ENCODE data around the gene ANXA10.
A peak's percentile ranks its signal among the peaks of the same experiment; 100 is the strongest.
"Not testable (repeated sequence)": the region's sequence is repeated elsewhere in the genome, so short reads cannot be mapped to it uniquely, and the experiment has no call there.

ANXA10 gene

DNA sequence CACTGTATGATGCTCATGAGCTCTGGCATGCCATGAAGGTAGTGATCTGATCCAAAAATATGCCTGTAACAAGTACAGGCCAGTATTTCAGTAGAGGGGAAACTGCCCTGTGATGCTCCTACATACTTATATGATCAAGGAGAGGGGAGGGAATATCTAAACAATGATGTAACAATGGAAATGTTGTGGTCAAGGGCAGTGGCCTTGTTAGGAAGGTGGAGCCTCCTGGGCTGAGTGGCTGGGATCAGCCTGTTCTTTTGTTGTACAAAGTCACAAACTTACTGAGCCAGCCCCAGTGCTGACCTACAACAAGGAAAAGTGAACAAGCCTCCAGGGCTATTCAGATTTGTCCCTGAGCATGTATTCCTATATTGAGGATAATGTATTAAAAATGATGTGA is 70.3 kb downstream of the ANXA10 start:
- peak; percentile 11 for DNase-seq (ENCODE audit: low spot score)

DNA sequence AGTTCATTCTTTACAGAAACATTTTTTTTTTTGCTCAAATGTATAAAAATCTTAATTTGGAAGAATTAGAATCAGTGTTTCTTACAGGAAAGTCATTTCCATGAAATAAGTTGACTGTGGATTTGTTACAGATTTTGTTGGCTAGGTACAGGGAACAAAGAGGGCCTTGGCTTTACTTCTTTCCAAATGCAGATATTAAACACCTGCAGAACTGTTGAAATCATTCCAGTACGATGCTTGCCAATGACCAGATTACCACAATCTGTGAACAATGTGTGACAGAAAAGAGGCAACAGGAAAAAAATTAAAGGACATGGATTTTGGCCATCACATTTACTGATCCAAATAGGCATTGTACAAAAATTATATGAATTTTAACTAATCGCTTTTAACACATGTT is 70.8 kb downstream of the ANXA10 start:
- DNase-seq (ENCODE audit: low spot score): no peak

DNA sequence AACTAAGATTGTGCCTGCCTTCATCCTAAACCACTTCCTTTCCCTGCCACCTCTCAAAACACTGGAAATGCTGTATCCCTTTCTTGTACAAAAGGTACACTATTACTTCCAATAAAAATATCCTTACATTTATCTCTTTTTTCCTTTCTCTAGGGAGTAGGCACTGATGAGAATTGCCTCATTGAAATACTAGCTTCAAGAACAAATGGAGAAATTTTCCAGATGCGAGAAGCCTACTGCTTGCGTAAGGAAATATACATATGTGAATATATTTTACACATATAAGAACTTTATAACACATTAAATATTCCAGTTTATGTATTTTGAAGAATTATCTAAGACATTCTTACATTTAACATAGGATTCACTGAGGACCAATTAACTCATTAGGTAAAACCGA is 71.7 kb downstream of the ANXA10 start:
- DNase-seq (ENCODE audit: low spot score): no peak

DNA sequence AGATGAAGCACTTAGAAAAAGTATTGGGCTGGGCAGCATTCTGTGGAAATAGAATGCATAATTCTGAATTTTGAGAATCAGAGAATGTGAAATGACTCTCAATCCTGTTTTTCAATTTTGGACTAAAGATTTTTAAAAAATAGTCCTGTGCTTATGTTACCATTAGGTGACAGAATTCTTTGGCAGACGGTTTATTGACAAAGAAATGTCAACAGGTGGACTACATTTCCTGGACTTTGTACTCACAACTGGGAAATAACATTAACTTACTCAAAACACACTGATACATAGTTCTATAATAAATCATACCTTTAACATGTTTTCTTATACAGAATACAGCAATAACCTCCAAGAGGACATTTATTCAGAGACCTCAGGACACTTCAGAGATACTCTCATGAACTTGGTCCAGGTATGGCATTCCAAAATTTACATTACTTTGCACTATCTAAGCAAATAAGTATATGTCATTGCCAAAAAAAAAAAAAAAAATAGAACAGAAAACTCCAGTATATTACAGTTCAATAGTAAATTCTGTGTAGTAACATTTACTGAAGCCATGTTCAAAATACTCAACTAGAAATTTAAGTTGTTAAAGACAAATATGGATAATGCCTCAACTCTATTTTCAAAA is 72.7 kb downstream of the ANXA10 start:
- DNase-seq (ENCODE audit: low spot score): no peak

DNA sequence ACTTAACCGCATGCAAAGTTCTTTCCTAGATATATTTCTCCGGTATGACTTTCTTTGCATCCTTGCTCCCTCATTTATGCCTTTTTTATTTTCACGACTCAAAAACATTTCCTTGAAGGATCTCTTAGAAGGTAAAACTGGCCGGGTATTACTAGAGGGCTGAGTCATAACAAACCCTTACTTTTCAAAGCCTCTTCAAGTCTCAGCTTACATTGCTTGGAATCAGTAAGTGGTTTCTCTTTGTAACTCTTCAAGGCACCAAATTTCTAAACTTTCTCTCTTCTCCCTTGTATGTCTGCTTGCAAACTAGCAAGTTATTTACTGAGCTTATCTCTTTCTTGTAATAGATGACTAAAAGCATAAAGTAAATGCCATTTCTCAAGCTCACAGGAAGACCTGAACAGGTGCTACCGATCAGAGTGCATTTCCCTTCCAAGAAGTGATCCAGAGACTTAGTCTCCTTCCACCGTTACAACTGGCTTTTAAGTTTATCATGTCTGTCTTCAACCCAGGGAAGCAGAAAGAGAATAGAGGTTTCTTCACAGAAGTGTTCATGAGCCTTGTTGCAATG is 75.5 kb downstream of the ANXA10 start:
- no peak for DNase-seq (ENCODE audit: low spot score)

DNA sequence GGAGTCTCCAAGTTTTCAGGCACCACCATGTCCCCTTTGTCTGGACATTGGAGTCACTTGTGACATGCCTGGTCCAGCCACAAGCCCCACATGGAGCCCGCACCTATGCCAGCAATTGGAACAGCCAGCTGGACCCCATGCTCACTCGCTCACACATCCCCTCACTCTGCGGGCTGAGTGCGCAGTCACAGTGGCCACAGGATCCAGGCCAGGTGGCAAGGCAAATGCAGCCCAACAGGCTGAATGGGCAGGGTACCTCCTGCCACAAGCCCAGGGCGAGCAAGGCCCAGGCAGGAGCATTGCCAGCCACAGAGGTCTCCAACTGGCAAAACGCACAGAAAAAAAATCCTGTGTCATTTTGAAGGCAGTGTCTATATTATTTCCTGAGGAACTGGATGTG is 82.0 kb downstream of the ANXA10 start:
- DNase-seq (ENCODE audit: low spot score): no peak

DNA sequence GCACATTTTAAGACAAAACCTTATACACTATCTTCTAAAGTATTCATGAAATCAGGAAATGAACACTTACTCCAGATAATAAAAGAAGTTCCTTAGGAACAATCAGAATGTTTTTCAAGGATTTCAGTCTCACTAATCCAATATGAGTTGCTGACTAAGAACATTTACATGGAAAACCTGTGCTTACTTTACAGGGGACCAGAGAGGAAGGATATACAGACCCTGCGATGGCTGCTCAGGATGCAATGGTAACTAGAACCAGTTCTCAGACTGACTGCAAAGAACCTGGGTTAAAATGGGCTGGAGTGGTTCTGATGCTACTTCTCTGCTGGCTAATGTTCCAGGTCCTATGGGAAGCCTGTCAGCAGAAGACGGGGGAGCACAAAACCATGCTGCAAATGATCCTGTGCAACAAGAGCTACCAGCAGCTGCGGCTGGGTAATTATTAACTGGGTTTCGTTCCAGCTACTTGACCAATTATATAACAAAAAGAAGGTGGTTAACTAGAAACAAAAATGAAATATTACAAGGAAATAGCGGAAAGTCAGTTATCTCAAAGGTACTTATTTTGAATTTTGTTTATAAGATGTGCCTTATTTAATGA is 85.3 kb downstream of the ANXA10 start:
- no peak for DNase-seq (ENCODE audit: low spot score)

DNA sequence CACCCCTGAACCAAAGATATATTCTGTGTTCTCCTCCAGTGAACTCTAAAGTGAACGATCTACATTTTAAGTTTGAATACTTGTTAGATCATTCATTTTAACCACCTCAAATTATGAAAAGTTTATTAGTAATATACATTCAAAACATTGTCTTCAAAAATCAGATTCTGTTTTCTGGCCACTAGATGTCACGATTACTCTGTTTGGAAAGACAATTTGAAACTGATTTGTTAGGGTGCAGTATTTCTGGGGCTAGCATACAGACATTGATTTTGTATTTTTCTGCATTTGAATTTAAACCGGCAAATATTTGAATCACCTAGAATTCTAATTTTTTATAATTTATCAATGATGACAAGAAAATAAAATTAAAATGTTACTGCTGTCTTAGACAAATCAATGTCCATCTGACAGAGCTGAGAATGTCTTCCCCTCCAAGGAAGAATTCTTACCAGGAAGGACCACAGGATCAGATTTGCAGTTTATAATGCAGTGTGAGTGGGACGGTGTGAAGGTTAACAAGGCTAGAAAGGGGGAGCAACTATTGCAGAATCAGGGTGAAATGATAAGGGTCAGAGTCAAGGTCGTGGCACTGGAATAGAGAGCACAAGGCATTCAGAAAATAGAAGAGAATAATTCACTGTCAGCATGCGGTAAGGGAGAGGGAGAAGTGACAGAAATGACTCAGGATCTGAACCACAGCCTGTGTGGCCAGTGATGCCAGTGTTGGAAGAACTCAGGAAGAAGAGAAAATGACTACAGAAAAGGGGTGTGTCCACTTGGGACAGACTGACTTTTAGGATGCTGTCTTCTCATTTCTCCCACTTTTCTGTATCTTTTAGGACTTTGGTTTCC is 91.6 kb downstream of the ANXA10 start:
- peak; percentile 35 for DNase-seq (ENCODE audit: low spot score)

DNA sequence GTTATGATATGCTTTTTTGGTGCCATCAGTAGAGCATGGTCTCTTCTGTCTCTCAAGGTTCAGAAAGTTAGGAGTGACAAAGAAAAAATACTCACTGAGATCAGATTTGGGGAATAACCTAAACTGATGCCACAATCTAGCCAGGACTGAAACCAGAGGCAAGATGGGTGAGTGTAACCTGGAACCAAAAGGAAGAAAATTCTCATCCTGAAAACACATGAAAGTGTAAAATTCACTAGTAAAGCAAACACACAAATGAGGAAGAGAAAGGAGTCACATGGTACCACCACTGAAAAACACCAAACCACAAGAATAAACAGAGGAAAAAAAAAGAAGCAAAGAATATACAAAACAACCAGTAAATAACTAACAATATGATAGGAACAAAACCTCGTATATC is 96.4 kb downstream of the ANXA10 start:
- DNase-seq (ENCODE audit: low spot score): no peak

DNA sequence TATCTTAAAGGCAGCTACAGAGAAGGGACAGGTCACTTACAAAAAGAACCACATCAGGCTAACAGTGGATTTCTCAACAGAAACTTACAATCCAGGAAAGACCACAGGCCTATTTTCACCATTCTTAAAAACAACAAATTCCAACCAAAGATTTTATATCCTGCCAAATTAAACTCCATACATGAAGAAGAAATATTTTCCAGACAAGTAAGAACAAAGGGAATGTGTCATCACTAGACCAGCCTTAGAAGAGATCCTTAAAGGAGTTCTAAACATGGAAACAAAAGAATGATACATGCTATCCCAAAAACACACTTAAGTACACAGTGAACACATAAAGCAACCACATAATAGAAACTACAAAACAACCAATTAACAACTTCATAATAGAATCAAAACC is 105.6 kb downstream of the ANXA10 start:
- DNase-seq (ENCODE audit: low spot score): no peak

DNA sequence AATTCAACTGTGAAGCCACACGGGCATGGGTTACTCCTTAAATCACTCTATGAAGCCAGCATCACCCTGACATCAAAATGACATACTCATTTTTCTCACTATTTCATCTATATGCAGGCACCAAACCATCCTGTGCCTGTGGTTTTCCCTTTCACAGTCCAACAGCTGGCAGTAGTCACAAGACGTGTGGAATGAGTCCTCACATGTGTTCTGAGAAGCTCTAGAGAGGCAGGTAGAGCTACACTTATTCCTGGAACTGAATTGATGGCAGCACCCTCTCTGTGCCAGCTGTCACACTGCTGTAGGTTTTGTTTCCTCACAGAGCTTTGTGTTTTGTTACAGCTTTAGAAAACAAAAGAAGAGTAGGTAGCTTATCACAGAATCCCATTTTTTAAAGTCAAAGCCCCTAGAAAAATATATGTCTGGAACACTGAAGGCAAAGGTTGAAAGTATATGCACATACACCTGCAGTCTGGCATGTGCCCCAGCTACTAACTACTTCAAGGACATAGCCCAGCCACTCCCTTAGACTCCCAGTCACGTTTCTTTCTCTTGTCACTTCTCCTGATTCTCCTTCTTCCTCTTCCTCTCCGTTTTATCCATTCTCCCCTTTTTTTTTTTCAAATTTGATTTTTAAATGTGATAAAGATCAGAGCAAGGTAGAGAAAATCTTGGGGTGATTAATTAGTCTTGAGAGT is 107.1 kb downstream of the ANXA10 start:
- no peak for DNase-seq (ENCODE audit: low spot score)

DNA sequence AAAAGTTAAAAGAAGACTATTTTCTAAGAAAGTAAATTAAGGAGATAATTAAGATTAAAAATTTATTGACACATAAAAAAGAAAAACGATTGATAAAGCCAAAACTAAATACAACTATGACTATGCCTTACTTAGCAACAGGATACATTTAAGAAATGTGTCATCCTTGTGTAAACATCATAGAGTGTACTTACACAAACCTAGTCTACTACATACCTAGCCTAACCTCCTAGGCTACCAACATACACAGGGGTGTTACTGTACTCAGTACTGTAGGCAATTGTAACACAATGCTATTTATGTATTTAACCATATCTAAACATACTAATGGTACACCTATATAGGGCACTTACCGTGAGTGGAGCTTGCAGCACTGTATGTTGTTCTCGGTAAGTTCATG is 108.3 kb downstream of the ANXA10 start:
- DNase-seq (ENCODE audit: low spot score): no peak

DNA sequence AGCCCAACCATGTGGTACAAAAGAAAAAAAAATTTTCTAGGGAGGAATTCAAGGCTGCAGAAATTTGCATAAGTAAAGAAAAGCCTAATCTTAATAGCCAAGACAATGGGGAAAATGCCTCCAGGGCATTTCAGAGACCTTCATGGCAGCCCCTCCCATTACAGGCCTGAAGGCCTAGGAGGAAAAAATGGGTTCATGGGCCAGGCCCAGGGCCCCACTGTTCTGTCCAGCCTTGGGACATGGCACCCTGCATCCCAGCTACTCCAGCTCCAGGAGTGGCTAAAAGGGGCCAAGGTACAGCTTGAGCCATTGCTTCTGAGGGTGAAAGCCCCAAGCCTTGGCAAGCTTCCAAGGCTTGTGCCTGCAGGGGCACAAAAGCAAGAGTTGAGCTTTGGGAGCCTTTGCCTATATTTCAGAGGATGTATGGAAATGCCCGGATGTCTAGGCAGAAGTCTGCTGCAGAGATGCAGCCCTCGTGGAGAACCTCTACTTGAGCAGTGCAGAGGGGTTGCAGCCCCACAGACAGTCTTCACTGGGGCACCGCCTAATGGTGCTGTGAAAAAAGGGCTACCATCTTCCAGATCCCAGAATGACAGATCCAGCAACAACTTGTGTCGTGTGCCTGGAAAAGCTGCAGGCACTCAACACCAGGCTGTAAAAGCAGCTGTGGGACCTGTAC is 111.0 kb downstream of the ANXA10 start:
- DNase-seq (ENCODE audit: low spot score): no peak

DNA sequence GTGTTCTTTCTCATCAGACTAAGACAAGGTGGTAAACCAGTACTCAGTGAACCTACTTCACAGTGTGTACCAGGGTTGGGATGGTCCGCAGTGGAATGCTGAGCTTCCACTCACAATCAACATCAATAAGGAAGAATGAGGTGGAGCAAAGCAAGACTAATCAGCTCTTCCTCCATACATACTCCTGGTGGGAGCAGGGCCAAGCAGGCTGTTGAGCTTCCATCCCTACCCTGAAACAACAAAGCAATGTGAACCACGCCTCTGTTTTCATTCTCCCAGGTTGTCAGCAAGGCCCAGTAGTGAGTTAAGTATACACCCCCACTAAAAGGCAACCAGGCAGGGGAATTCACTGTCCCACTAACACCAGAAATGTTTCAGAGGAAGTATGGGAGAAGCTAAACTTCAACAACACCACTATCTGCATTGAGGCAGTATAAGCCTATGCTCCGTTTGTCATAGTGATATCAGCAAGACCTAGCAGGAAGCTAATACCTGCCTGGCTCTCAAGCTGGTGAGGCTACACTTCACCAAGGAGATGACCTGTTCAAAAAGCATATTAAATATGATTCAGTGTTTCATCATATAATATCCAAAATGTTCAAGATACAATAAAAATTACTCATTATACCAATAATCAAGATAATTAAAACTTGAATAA is 116.7 kb downstream of the ANXA10 start:
- DNase-seq (ENCODE audit: low spot score): no peak

DNA sequence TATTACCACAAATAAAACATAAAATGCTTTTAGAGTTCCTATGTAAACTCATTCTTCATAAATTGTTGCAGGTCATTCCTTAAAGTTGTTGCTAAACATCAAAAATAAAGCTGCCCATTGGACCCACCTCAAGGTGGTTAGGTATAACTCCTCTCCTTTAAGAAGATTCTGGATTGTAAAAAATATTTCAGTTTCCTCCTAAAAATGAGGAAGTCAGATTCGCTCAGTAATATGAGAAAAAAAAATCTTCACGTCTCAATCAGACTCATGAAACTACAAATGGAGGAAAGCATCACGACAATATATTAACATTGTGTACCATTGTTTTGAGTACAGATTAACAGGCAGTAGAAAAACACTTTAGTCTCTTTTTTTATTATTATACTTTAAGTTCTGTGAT is 120.3 kb downstream of the ANXA10 start:
- no peak for DNase-seq (ENCODE audit: low spot score)

DNA sequence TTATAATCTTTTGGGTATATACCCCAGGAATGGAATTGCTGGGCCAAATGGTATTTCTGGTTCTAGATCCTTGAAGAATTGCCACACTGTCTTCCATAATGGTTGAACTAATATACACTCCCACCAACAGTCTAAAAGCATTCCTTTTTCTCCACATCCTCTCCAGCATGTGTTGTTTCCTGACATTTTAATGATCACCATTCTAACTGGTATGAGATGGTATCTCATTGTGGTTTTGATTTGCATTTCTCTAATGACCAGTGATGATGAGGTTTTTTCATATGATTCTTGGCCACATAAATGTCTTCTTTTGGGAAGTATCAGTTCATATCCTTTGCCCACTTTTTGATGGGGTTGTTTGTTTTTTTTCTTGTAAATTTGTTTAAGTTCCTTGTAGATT is 121.2 kb downstream of the ANXA10 start:
- DNase-seq (ENCODE audit: low spot score): not testable (repeated sequence)

DNA sequence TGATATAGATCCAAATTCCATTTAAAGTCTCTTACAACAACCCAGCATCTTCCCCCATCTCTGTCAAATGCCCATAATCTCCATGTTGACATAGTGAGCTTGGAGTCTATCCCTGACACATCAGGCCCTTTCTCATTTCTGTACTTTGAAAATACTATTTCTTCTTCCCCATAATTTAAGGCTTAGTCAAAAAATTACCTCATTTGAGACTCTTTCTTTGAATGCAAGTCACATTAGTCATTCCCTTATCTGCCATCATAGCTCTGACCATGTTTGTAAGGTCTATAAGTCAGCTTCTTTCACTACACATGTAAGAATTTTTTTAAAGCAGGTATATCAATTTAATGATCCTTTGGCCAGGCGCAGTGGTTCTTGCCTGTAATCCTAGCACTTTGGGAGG is 126.3 kb downstream of the ANXA10 start:
- no peak for DNase-seq (ENCODE audit: low spot score)

DNA sequence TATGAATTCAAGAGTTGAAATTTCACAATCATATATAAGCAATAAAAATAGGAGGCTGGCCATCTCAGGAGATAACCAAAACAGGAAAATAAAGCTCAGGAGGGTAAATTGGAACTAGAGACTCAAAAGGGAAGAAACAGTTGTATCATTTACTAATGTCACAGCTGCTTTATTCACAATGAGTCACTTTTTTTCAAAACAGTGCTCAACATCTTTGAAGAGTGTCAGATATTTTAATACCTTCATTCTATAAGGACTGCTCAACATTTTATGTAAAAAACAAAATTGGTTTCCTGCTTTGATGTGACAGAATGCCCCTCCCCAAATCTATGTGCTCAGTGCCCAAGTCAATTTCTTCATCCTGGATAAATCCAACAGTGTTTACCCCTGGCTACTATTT is 128.6 kb downstream of the ANXA10 start:
- DNase-seq (ENCODE audit: low spot score): no peak

DNA sequence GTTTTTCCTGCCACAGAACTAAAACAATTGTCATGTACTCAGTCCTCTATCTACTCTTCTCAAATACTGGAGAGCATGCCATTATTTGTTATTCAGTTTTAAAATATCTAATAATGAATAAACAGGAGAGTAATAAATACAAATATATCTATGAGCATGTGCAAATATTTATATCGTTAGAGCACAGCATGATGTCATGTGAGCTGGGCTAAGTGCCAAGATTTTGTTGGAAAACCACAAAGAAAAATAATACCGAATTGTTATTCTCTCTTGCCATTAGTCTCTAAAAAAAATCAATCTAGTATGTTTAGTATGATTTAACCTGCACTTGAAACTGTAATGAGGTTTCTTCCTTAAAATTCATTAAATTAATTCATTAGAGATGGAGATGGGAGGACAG is 129.0 kb downstream of the ANXA10 start:
- DNase-seq (ENCODE audit: low spot score): no peak

Data from iPS-NIHi11 (cell line).